ENCODE results near the gene TNIK.
A peak's percentile ranks its signal among the peaks of the same experiment; 100 is the strongest.

- TF ChIP-seq CTCF (conservative IDR thresholded peaks at IDR 0.05; ENCODE audit: low read depth in 2 of 2) (peak; percentile 6 to 33; a peak in 3 of 4 replicates), EZH2 (IDR thresholded peaks at IDR 0.05; ENCODE audit: low read depth, unreplicated experiment) (no peak), REST (IDR thresholded peaks at IDR 0.05; ENCODE audit: unreplicated experiment) (no peak), POLR2AphosphoS5 (IDR thresholded peaks at IDR 0.05; ENCODE audit: low read depth) (no peak)
Observed at GRCh38 chr3:171460725-171461524, 720 bp upstream of the TNIK start.
